ENCODE results near the gene ATXN7L1. TPM values are rescaled to one million over a fixed set of nuclear protein-coding genes. Genes with fewer than 3 reads are reported as not detected.

Gene ATXN7L1
- total RNA-seq, 1 experiment from 2014 or later: 24.3 TPM

GRCh38 chr7:105712877-105713276 is 163.5 kb downstream of the ATXN7L1 start:
- Mint-ChIP-seq H3K4me3 (no peak overlapping the region), H3K4me1 (peaks cover 3 to 4% of the 10 kb centered on the region in 2 experiments; a peak in 3 of 4 replicates), H3K9me3 (peaks cover 38 to 50% of the 10 kb centered on the region in 2 experiments), H3K27ac (no peak overlapping the region), H3K27me3 (ENCODE audit: low read depth) (peaks cover 8% of the 10 kb centered on the region), H3K36me3 (ENCODE audit: insufficient read depth in 1 of 3, low read depth in 3 of 3) (peaks cover 47 to 57% (median 56%) of the 10 kb centered on the region in 3 experiments)
- Histone ChIP-seq H2AK5ac (ENCODE audit: insufficient read length, low read length) (no peak overlapping the region), H3K79me1 (ENCODE audit: insufficient read depth, low read depth, low read length, poor library complexity, severe bottlenecking) (no peaks in the 10 kb centered on the region), H4K20me1 (ENCODE audit: control insufficient read depth, insufficient read depth, insufficient read length) (no peaks in the 10 kb centered on the region), H2BK20ac (ENCODE audit: low read depth, low read length, poor library complexity, severe bottlenecking) (no peak overlapping the region), H3T11ph (ENCODE audit: low read length) (no peak overlapping the region), H2BK12ac (ENCODE audit: insufficient read length, low read depth, low read length) (no peak overlapping the region), H2BK15ac (ENCODE audit: low read depth, low read length) (no peak overlapping the region), H4K8ac (replicated peaks; ENCODE audit: insufficient read length, low read depth, low read length) (no peak overlapping the region), H3K9ac (ENCODE audit: extremely low read depth, insufficient read length, low read length) (no peak overlapping the region), H3K18ac (ENCODE audit: insufficient read length, low read depth, low read length) (no peak overlapping the region), H3K14ac (ENCODE audit: insufficient read depth, low read length) (no peak overlapping the region), H3K79me2 (ENCODE audit: insufficient read depth, low read length) (no peaks in the 10 kb centered on the region), H2BK120ac (ENCODE audit: low read depth, low read length, poor library complexity, severe bottlenecking) (no peak overlapping the region), H3K23me2 (ENCODE audit: insufficient read length, low read depth, low read length, poor library complexity, severe bottlenecking) (no peaks in the 10 kb centered on the region), H3K56ac (ENCODE audit: insufficient read length, low read depth, low read length) (no peak overlapping the region), H4K5ac (ENCODE audit: insufficient read length, low read depth, low read length) (no peak overlapping the region), H3K9me3 (ENCODE audit: control insufficient read depth, low read depth, low read length) (peaks cover 26% of the 10 kb centered on the region), H3K4me2 (ENCODE audit: insufficient read depth, insufficient read length, low read length) (no peak overlapping the region), H3K4me1 (ENCODE audit: insufficient read depth, low read length) (no peaks in the 10 kb centered on the region), H3K27ac (ENCODE audit: insufficient read length, low read depth, low read length) (no peak overlapping the region), H2BK5ac (ENCODE audit: insufficient read length, low read length) (no peak overlapping the region), H3K23ac (ENCODE audit: insufficient read length, low read depth, low read length) (no peak overlapping the region), H4K91ac (ENCODE audit: insufficient read length, low read depth, low read length) (no peak overlapping the region), H3K27me3 (ENCODE audit: insufficient read depth, low read length) (no peaks in the 10 kb centered on the region), H3K4ac (ENCODE audit: low read depth, low read length) (no peak overlapping the region), H2AFZ (ENCODE audit: low read length) (no peak overlapping the region)
- no peak for DNase-seq
- TF ChIP-seq, protein P1, sequence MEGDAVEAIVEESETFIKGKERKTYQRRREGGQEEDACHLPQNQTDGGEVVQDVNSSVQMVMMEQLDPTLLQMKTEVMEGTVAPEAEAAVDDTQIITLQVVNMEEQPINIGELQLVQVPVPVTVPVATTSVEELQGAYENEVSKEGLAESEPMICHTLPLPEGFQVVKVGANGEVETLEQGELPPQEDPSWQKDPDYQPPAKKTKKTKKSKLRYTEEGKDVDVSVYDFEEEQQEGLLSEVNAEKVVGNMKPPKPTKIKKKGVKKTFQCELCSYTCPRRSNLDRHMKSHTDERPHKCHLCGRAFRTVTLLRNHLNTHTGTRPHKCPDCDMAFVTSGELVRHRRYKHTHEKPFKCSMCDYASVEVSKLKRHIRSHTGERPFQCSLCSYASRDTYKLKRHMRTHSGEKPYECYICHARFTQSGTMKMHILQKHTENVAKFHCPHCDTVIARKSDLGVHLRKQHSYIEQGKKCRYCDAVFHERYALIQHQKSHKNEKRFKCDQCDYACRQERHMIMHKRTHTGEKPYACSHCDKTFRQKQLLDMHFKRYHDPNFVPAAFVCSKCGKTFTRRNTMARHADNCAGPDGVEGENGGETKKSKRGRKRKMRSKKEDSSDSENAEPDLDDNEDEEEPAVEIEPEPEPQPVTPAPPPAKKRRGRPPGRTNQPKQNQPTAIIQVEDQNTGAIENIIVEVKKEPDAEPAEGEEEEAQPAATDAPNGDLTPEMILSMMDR (conservative IDR thresholded peaks at IDR 0.05): no peak
- WGBS (ENCODE audit: extremely low coverage, insufficient read length, low lambda C conversion rate): no CpG with 5 or more reads among the region's 3 CpGs
